Activated CD8-positive, alpha-beta T cell treated with anti-CD3 and anti-CD28 coated beads, Interleukin-2, amount 10 ng/mL, durations not matched to agents 7 days and 5 days (primary cell): ENCODE measurements around the gene PCDHGB6. TPM values are rescaled to one million over a fixed set of nuclear protein-coding genes. Genes with fewer than 3 reads are reported as not detected.

ENCODE experiments used
- total RNA-seq, 2 experiments: library from RNA; stranded (reverse); gene quantifications; one replicate each; pipeline ENCODE4 v1.2.3, GENCODE V29; 2021

PCDHGB6 gene
- total RNA-seq, 2 experiments from 2014 or later = not detected

Other genes starting within 250 kb of the PCDHGB6 start
- not detected for gene PCDHB7, start 235.4 kb upstream of the PCDHGB6 start, total RNA-seq
- gene PCDHB8, start 230.2 kb upstream of the PCDHGB6 start, total RNA-seq = not detected
- not detected for gene PCDHB16, start 225.6 kb upstream of the PCDHGB6 start, total RNA-seq
- not detected for gene PCDHB9, start 220.9 kb upstream of the PCDHGB6 start, total RNA-seq
- not detected for gene PCDHB10, start 215.7 kb upstream of the PCDHGB6 start, total RNA-seq
- not detected for gene PCDHB11, start 208.4 kb upstream of the PCDHGB6 start, total RNA-seq
- gene PCDHB12, start 199.3 kb upstream of the PCDHGB6 start, total RNA-seq = not detected
- not detected for gene PCDHB13, start 194.1 kb upstream of the PCDHGB6 start, total RNA-seq
- not detected for gene PCDHB14, start 184.7 kb upstream of the PCDHGB6 start, total RNA-seq
- gene PCDHB15, start 162.6 kb upstream of the PCDHGB6 start, total RNA-seq = not detected
- gene SLC25A2, start 104.0 kb upstream of the PCDHGB6 start, total RNA-seq = under 1 TPM; 0.39 to 0.84 TPM
- gene TAF7, start 87.2 kb upstream of the PCDHGB6 start, total RNA-seq = 10 to 100 TPM; 65.5 to 67.0 TPM
- gene PCDHGA1, start 77.5 kb upstream of the PCDHGB6 start, total RNA-seq = not detected
- not detected for gene PCDHGA2, start 69.3 kb upstream of the PCDHGB6 start, total RNA-seq
- not detected for gene PCDHGA3, start 64.2 kb upstream of the PCDHGB6 start, total RNA-seq
- not detected for gene PCDHGB1, start 57.9 kb upstream of the PCDHGB6 start, total RNA-seq
- gene PCDHGA4, start 53.0 kb upstream of the PCDHGB6 start, total RNA-seq = under 1 TPM in 1 of 2 experiments, not detected in 1; 0.10 TPM
- under 1 TPM; 0.13 TPM for gene PCDHGB2, start 48.0 kb upstream of the PCDHGB6 start, total RNA-seq
- gene PCDHGA5, start 43.9 kb upstream of the PCDHGB6 start, total RNA-seq = under 1 TPM; 0.05 to 0.11 TPM
- under 1 TPM; 0.16 to 0.26 TPM for gene PCDHGB3, start 37.8 kb upstream of the PCDHGB6 start, total RNA-seq
- under 1 TPM; 0.08 to 0.11 TPM for gene PCDHGA6, start 34.1 kb upstream of the PCDHGB6 start, total RNA-seq
- gene PCDHGA7, start 25.3 kb upstream of the PCDHGB6 start, total RNA-seq = not detected
- gene PCDHGB4, start 20.3 kb upstream of the PCDHGB6 start, total RNA-seq = not detected
- not detected for gene PCDHGA8, start 15.4 kb upstream of the PCDHGB6 start, total RNA-seq
- gene PCDHGB5, start 10.1 kb upstream of the PCDHGB6 start, total RNA-seq = under 1 TPM in 1 of 2 experiments, not detected in 1; 0.16 TPM
- under 1 TPM in 1 of 2 experiments, not detected in 1; 0.08 TPM for gene PCDHGA9, start 5.2 kb upstream of the PCDHGB6 start, total RNA-seq
- not detected for gene PCDHGA10, start 5.0 kb downstream of the PCDHGB6 start, total RNA-seq
- gene PCDHGB7, start 9.7 kb downstream of the PCDHGB6 start, total RNA-seq = not detected
- under 1 TPM in 1 of 2 experiments, not detected in 1; 0.05 TPM for gene PCDHGA11, start 13.0 kb downstream of the PCDHGB6 start, total RNA-seq
- not detected for gene PCDHGA12, start 22.5 kb downstream of the PCDHGB6 start, total RNA-seq
- not detected for gene PCDHGC3, start 67.9 kb downstream of the PCDHGB6 start, total RNA-seq
- not detected for gene PCDHGC4, start 77.0 kb downstream of the PCDHGB6 start, total RNA-seq
- gene PCDHGC5, start 81.1 kb downstream of the PCDHGB6 start, total RNA-seq = not detected
- 100 to 1,000 TPM; 281 to 286 TPM for gene DIAPH1, start 211.0 kb downstream of the PCDHGB6 start, total RNA-seq
- gene HDAC3, start 228.8 kb downstream of the PCDHGB6 start, total RNA-seq = 10 to 100 TPM; 88.1 to 91.8 TPM
- 10 to 100 TPM; 36.9 to 37.1 TPM for gene RELL2, start 229.0 kb downstream of the PCDHGB6 start, total RNA-seq
- 10 to 100 TPM; 46.9 to 47.8 TPM for gene FCHSD1, start 243.4 kb downstream of the PCDHGB6 start, total RNA-seq